ENCODE results near the gene GMCL2. TPM values are rescaled to one million over a fixed set of nuclear protein-coding genes. Genes with fewer than 3 reads are reported as not detected.
A peak's percentile ranks its signal among the peaks of the same experiment; 100 is the strongest.

The GMCL2 gene
- total and polyA plus RNA-seq, 2 experiments from 2014 or later: 0.07 TPM; not detected in 1

GRCh38 chr5:178145965-178146820 lies 41.0 kb downstream of the GMCL2 start:
- no peaks in the 10 kb centered on the region for H3K9me3 Mint-ChIP-seq
- TF ChIP-seq ETS1 (IDR thresholded peaks at IDR 0.05) (no peak), CTCF (conservative IDR thresholded peaks at IDR 0.05; ENCODE audit: low read depth in 2 of 2) (peak; percentile 79 to 96), POLR2AphosphoS5 (IDR thresholded peaks at IDR 0.05; ENCODE audit: low read depth) (no peak), EZH2phosphoT487 (IDR thresholded peaks at IDR 0.05; ENCODE audit: unreplicated experiment) (no peak)
- peaks cover 12% of the 10 kb centered on the region for H3K4me1 Mint-ChIP-seq
- H3K4me3 Mint-ChIP-seq: no peak overlapping the region
- DNase-seq (ENCODE audit: low spot score): peak; percentile 94
- Histone ChIP-seq H3K4me3 (no peak overlapping the region), H3K27me3 (ENCODE audit: insufficient read depth) (no peaks in the 10 kb centered on the region), H4K20me1 (replicated peaks; ENCODE audit: insufficient read depth) (peaks cover 22% of the 10 kb centered on the region), H2AFZ (no peak overlapping the region), H3F3A (replicated peaks; ENCODE audit: low read depth) (peaks cover 67% of the 10 kb centered on the region), H3K4me1 (ENCODE audit: insufficient read depth) (no peaks in the 10 kb centered on the region), H3K4me2 (no peak overlapping the region), H3K27ac (ENCODE audit: low read depth) (no peak overlapping the region), H3K36me3 (ENCODE audit: insufficient read depth) (peaks cover 69% of the 10 kb centered on the region), H3K79me2 (replicated peaks; ENCODE audit: insufficient read depth) (no peaks in the 10 kb centered on the region; the same call in 1 of the 2 replicates), H3K9me2 (ENCODE audit: insufficient read depth) (no peaks in the 10 kb centered on the region)
- peaks cover 96% of the 10 kb centered on the region for H3K36me3 Mint-ChIP-seq (ENCODE audit: low read depth)
- ATAC-seq: peak; percentile 92
- H3K27me3 Mint-ChIP-seq (ENCODE audit: insufficient read depth, low read depth, poor library complexity): peaks cover 20% of the 10 kb centered on the region
- H3K27ac Mint-ChIP-seq: no peak overlapping the region

GRCh38 chr5:178143901-178144300 lies 43.3 kb downstream of the GMCL2 start:
- Mint-ChIP-seq H3K36me3 (ENCODE audit: low read depth) (peaks cover 94% of the 10 kb centered on the region), H3K27ac (peak overlapping the region; percentile 44; the same call in 1 of the 2 replicates)
- TF ChIP-seq STAT1 (IDR thresholded peaks at IDR 0.05; ENCODE audit: unreplicated experiment) (no peak), EZH2phosphoT487 (IDR thresholded peaks at IDR 0.05; ENCODE audit: unreplicated experiment) (no peak), CREB1 (CRISPR knock-in tag; IDR thresholded peaks at IDR 0.05; ENCODE audit: low read depth) (no peak), ZNF331 (CRISPR knock-in tag; IDR thresholded peaks at IDR 0.05; ENCODE audit: low read depth) (no peak), EZH2 (IDR thresholded peaks at IDR 0.05; ENCODE audit: low read depth, unreplicated experiment) (no peak), NANOG (IDR thresholded peaks at IDR 0.05; ENCODE audit: borderline replicate concordance) (no peak), POLR2AphosphoS5 (IDR thresholded peaks at IDR 0.05; ENCODE audit: low read depth) (no peak), ZNF462 (CRISPR knock-in tag; IDR thresholded peaks at IDR 0.05) (no peak)

More at GRCh38 chr5:178143901-178144300, 43.3 kb downstream of the GMCL2 start:
- H3F3A ChIP-seq (replicated peaks; ENCODE audit: low read depth): peaks cover 45% of the 10 kb centered on the region
- H2AFZ ChIP-seq: no peak overlapping the region
- no peaks in the 10 kb centered on the region; the same call in none of the 2 replicates for H3K79me2 ChIP-seq (replicated peaks; ENCODE audit: insufficient read depth)
- no peak for ATAC-seq
- H3K9me3 Mint-ChIP-seq: no peaks in the 10 kb centered on the region
- H3K27ac ChIP-seq (ENCODE audit: low read depth): no peak overlapping the region
- no peak overlapping the region; the same call in 2 of the 3 replicates for H3K4me3 Mint-ChIP-seq
- peaks cover 14% of the 10 kb centered on the region for H3K27me3 Mint-ChIP-seq (ENCODE audit: insufficient read depth, low read depth, poor library complexity)
- H3K4me2 ChIP-seq: no peak overlapping the region
- H3K27me3 ChIP-seq (ENCODE audit: insufficient read depth): no peaks in the 10 kb centered on the region
- peaks cover 11% of the 10 kb centered on the region for H4K20me1 ChIP-seq (replicated peaks; ENCODE audit: insufficient read depth)
- peaks cover 71% of the 10 kb centered on the region for H3K36me3 ChIP-seq (ENCODE audit: insufficient read depth)
- H3K4me1 Mint-ChIP-seq: peaks cover 4% of the 10 kb centered on the region
- no peaks in the 10 kb centered on the region for H3K4me1 ChIP-seq (ENCODE audit: insufficient read depth)
- no peaks in the 10 kb centered on the region for H3K9me2 ChIP-seq (ENCODE audit: insufficient read depth)
- no peak for DNase-seq (ENCODE audit: low spot score)
- H3K4me3 ChIP-seq: no peak overlapping the region

Data from GM23338 (cell line).